DOHH2 (cell line): Measurements from ENCODE around the gene KPNB1.

Experiments
- H3F3A ChIP-seq: fragments of 200-600 bp; sonication (generic), shearing (Covaris generic); 2 replicates; pipeline ENCODE4 v1.6.0; 2016; ENCODE audit warnings: antibody characterized with exemption, mild to moderate bottlenecking; ENCODE audit not compliant: control insufficient read depth, insufficient read depth
- H3K27ac ChIP-seq: fragments of 200-600 bp; sonication (generic); 2 replicates; pipeline ENCODE4 v1.5.1; 2014; ENCODE audit warnings: low read depth, mild to moderate bottlenecking, low read length, moderate library complexity
- H3K27me3 ChIP-seq: fragments of 200-600 bp; sonication (generic); 2 replicates; pipeline ENCODE4 v1.6.1; 2014; ENCODE audit warnings: mild to moderate bottlenecking, low read length, mixed read lengths; ENCODE audit not compliant: control insufficient read depth
- H3K36me3 ChIP-seq: fragments of 200-600 bp; sonication (generic); 2 replicates; pipeline ENCODE4 v1.6.1; 2014; ENCODE audit warnings: mild to moderate bottlenecking, low read length, moderate library complexity, mixed read lengths; ENCODE audit not compliant: control insufficient read depth
- H3K4me1 ChIP-seq: fragments of 200-600 bp; sonication (generic); 2 replicates; pipeline ENCODE4 v1.6.1; 2014; ENCODE audit warnings: mild to moderate bottlenecking, low read length, mixed read lengths; ENCODE audit not compliant: control insufficient read depth
- H3K4me2 ChIP-seq: fragments of 200-600 bp; sonication (generic); 2 replicates; pipeline ENCODE4 v1.6.0; 2014; ENCODE audit warnings: mild to moderate bottlenecking, low read length, moderate library complexity
- H3K4me3 ChIP-seq: fragments of 200-600 bp; sonication (generic); 2 replicates; pipeline ENCODE4 v1.5.1; 2014; ENCODE audit warnings: mild to moderate bottlenecking, low read length, mixed read lengths
- H3K79me2 ChIP-seq: fragments of 200-600 bp; sonication (generic); 2 replicates; pipeline ENCODE4 v1.6.1; 2014; ENCODE audit warnings: mild to moderate bottlenecking, low read length, mixed read lengths; ENCODE audit not compliant: control insufficient read depth
- H3K9me2 ChIP-seq: fragments of 200-600 bp; sonication (generic); replicated peaks from 2 replicates; pipeline ENCODE4 v1.6.1; 2014; ENCODE audit warnings: mild to moderate bottlenecking, low read length, mixed read lengths; ENCODE audit not compliant: control insufficient read depth
- H3K9me3 ChIP-seq: fragments of 200-600 bp; sonication (generic); 2 replicates; pipeline ENCODE4 v1.6.1; 2014; ENCODE audit warnings: antibody characterized with exemption, low read length, mixed read lengths; ENCODE audit not compliant: control insufficient read depth, insufficient read depth
- H4K20me1 ChIP-seq: fragments of 200-600 bp; sonication (generic); 2 replicates; pipeline ENCODE4 v1.6.0; 2014; ENCODE audit warnings: low read depth, mild to moderate bottlenecking, antibody characterized with exemption, low read length, moderate library complexity; ENCODE audit not compliant: control insufficient read depth, insufficient read depth
- EZH2phosphoT487 ChIP-seq: fragments of 200-600 bp; sonication (generic); IDR thresholded peaks from 2 replicates; pipeline ENCODE4 v1.6.1; 2017; ENCODE audit warnings: borderline replicate concordance, mild to moderate bottlenecking, antibody characterized with exemption, low read length, moderate library complexity, mixed read lengths
- TF ChIP-seq, protein P1 (sequence below): fragments of 200-600 bp; sonication (generic); IDR thresholded peaks from one replicate; pipeline ENCODE4 v1.5.1; 2014; ENCODE audit warnings: antibody characterized with exemption, mild to moderate bottlenecking, low read depth, low read length; ENCODE audit not compliant: poor library complexity, severe bottlenecking

The KPNB1 gene

DNA sequence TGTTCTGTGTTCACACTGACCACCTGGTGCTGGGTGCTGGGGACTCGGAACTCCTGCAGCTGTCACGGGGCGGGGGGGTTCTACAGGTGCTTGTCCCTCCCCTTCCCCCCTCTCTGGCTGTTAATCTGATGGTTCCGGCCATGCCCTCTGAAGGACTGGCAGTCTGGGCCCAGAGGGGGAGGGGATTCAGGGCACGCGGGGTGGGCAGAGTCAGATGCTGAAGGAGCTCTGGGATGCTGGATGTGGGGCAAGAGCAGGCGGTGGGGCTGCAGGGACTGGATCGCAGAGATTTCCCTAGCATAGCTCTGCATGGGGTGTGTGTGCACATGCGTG is 78.0 kb downstream of the KPNB1 start:
- H3F3A ChIP-seq: no peaks in the 10 kb centered on the region
- H3K9me2 ChIP-seq: no peaks in the 10 kb centered on the region
- no peaks in the 10 kb centered on the region for H3K79me2 ChIP-seq
- H3K36me3 ChIP-seq: no peaks in the 10 kb centered on the region
- H4K20me1 ChIP-seq: no peaks in the 10 kb centered on the region
- peaks cover 1% of the 10 kb centered on the region; the same call in 1 of the 2 replicates for H3K4me1 ChIP-seq
- no peaks in the 10 kb centered on the region for H3K9me3 ChIP-seq
- H3K27ac ChIP-seq: no peak overlapping the region
- TF ChIP-seq, protein P1, sequence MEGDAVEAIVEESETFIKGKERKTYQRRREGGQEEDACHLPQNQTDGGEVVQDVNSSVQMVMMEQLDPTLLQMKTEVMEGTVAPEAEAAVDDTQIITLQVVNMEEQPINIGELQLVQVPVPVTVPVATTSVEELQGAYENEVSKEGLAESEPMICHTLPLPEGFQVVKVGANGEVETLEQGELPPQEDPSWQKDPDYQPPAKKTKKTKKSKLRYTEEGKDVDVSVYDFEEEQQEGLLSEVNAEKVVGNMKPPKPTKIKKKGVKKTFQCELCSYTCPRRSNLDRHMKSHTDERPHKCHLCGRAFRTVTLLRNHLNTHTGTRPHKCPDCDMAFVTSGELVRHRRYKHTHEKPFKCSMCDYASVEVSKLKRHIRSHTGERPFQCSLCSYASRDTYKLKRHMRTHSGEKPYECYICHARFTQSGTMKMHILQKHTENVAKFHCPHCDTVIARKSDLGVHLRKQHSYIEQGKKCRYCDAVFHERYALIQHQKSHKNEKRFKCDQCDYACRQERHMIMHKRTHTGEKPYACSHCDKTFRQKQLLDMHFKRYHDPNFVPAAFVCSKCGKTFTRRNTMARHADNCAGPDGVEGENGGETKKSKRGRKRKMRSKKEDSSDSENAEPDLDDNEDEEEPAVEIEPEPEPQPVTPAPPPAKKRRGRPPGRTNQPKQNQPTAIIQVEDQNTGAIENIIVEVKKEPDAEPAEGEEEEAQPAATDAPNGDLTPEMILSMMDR: no peak
- TF ChIP-seq EZH2phosphoT487: no peak
- no peak overlapping the region for H3K4me2 ChIP-seq
- peaks cover 20% of the 10 kb centered on the region for H3K27me3 ChIP-seq
- no peak overlapping the region for H3K4me3 ChIP-seq

DNA sequence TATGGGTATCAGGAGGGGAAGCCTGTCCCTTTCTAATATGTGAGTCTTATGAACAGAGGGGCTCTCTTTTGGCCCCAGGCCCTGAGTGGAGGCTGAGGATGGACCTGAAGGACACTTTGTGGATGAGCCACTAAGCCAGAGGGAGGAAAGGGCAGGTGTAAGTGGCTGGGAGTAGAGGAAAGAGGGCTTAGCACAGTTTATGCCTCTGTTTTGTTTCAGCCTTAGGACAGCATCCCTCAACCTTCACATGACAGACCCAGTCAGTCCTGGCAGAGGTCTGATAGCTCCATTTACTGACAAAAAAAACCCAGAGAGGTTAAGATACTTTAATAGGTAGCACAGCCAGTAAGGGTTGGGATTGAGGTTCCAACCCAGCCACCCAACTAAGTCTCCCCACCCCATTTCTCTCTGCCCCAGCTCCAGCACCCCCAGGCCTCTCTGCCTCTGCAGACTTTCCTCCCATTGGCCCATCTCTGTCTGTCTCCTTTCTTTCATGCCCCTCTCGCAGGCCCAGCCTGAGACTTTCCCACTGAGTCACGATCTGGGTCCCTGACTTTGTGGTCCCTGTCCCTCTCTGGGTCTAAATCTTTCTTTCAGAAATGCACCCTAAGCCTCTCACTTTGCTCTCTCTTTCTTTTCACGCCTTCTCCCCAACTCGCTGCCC is 78.6 kb downstream of the KPNB1 start:
- Histone ChIP-seq H3K79me2 (no peaks in the 10 kb centered on the region), H4K20me1 (no peaks in the 10 kb centered on the region), H3K27ac (no peak overlapping the region), H3K9me3 (no peaks in the 10 kb centered on the region), H3K9me2 (no peaks in the 10 kb centered on the region), H3K4me2 (no peak overlapping the region), H3K4me1 (peaks cover 7% of the 10 kb centered on the region; the same call in 1 of the 2 replicates), H3K27me3 (peaks cover 26% of the 10 kb centered on the region), H3K36me3 (no peaks in the 10 kb centered on the region), H3K4me3 (no peak overlapping the region), H3F3A (no peaks in the 10 kb centered on the region)
- TF ChIP-seq, protein P1: no peak
- no peak for TF ChIP-seq EZH2phosphoT487

DNA sequence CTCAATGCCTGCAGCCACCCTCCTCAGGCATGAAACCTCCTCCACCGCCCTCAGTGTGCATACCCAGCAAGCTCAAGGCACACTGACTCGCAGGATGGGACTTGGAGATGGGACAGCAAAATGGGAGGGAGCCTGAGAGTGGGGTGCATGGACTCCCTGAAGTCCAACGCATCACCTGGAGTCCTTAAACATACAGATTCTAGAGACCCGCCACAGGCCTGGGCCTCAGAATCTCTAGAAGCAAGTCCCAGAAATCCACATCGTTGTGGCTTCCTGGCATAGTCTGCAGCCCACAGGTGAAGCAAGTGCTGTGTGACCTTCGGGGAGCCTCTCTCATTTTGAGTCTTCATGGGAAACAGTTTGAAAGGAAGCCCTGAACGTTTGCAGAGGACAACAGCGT is 79.8 kb downstream of the KPNB1 start:
- Histone ChIP-seq H3K79me2 (no peaks in the 10 kb centered on the region), H3K9me3 (no peaks in the 10 kb centered on the region), H3K27me3 (peaks cover 35% of the 10 kb centered on the region)

More for the DNA sequence above, 79.8 kb downstream of the KPNB1 start:
- no peaks in the 10 kb centered on the region for H3K36me3 ChIP-seq
- H3K4me2 ChIP-seq: no peak overlapping the region
- H3K4me1 ChIP-seq: peaks cover 9% of the 10 kb centered on the region; the same call in 1 of the 2 replicates
- no peaks in the 10 kb centered on the region for H3K9me2 ChIP-seq
- no peak overlapping the region for H3K27ac ChIP-seq
- H3F3A ChIP-seq: no peaks in the 10 kb centered on the region
- H4K20me1 ChIP-seq: no peaks in the 10 kb centered on the region
- no peak overlapping the region for H3K4me3 ChIP-seq
- TF ChIP-seq, protein P1: no peak
- TF ChIP-seq EZH2phosphoT487: no peak
